ENCODE measurements around the gene EML1.

- TF ChIP-seq POLR2AphosphoS5 (IDR thresholded peaks at IDR 0.05; ENCODE audit: borderline replicate concordance, low read depth, low read length), result no peak
- no peak for TF ChIP-seq EZH2 (IDR thresholded peaks at IDR 0.05)
Observed at GRCh38 chr14:99769123-99769522, 24.1 kb upstream of the EML1 start.

Data from SK-N-MC (cell line).